HEK293T (cell line): ENCODE measurements around the gene TXNL4B.

Experiments
- CTCF ChIA-PET: fragments of 350-600 bp; formaldehyde crosslinking; extraction: SDS; loops from one replicate; lab custom pipeline; 2021; ENCODE audit warnings: antibody characterized with exemption, inconsistent platforms; lab: Yijun Ruan, JAX
- POLR2A ChIA-PET: fragments of 350-600 bp; formaldehyde crosslinking; extraction: SDS; loops from one replicate; lab custom pipeline; 2020; ENCODE audit warnings: antibody characterized with exemption, inconsistent platforms; lab: Yijun Ruan, JAX
- DNase-seq: peaks from one replicate; pipeline ENCODE4 v3.0.0; 2012; ENCODE audit warnings: mixed read lengths; ENCODE audit errors: extremely low spot score
- ARNT ChIP-seq: fragments of 450-650 bp; IDR thresholded peaks from 2 replicates; pipeline ENCODE4 v1.6.1; 2017; ENCODE audit warnings: mild to moderate bottlenecking
- BHLHE40 ChIP-seq: fragments of 450-650 bp; IDR thresholded peaks from 2 replicates; pipeline ENCODE4 v1.6.1; 2016; ENCODE audit warnings: mild to moderate bottlenecking, moderate library complexity, borderline replicate concordance
- CTBP1 ChIP-seq: fragments of 450-650 bp; IDR thresholded peaks from 2 replicates; pipeline ENCODE4 v1.6.1; 2016; ENCODE audit warnings: borderline replicate concordance
- ELF4 ChIP-seq: fragments of 450-650 bp; IDR thresholded peaks from 2 replicates; pipeline ENCODE4 v1.6.1; 2017; ENCODE audit warnings: antibody characterized with exemption
- FOXA1 ChIP-seq: fragments of 450-650 bp; IDR thresholded peaks from 2 replicates; pipeline ENCODE4 v1.6.1; 2016; ENCODE audit warnings: mild to moderate bottlenecking
- FOXK2 ChIP-seq: fragments of 450-650 bp; IDR thresholded peaks from 2 replicates; pipeline ENCODE4 v1.6.1; 2016; ENCODE audit warnings: mild to moderate bottlenecking
- FOXM1 ChIP-seq: fragments of 450-650 bp; IDR thresholded peaks from 2 replicates; pipeline ENCODE4 v1.6.1; 2017; ENCODE audit warnings: mild to moderate bottlenecking, borderline replicate concordance
- HDGF ChIP-seq: fragments of 450-650 bp; IDR thresholded peaks from 2 replicates; pipeline ENCODE4 v1.6.1; 2017; ENCODE audit warnings: antibody characterized with exemption, borderline replicate concordance
- L3MBTL2 ChIP-seq: fragments of 450-650 bp; conservative IDR thresholded peaks from 2 replicates; pipeline ENCODE4 v1.6.1; 2016; ENCODE audit warnings: mild to moderate bottlenecking
- LEF1 ChIP-seq: fragments of 450-650 bp; IDR thresholded peaks from 2 replicates; pipeline ENCODE4 v1.6.1; 2017; ENCODE audit warnings: mild to moderate bottlenecking, borderline replicate concordance
- NFRKB ChIP-seq: fragments of 450-650 bp; IDR thresholded peaks from 2 replicates; pipeline ENCODE4 v1.6.1; 2016; ENCODE audit warnings: mild to moderate bottlenecking, moderate library complexity
- SP1 ChIP-seq: fragments of 450-650 bp; IDR thresholded peaks from 2 replicates; pipeline ENCODE4 v1.6.1; 2017
- SUZ12 ChIP-seq: fragments of 450-650 bp; IDR thresholded peaks from 2 replicates; pipeline ENCODE4 v1.6.1; 2016; ENCODE audit warnings: mild to moderate bottlenecking
- TARDBP ChIP-seq: fragments of 450-650 bp; IDR thresholded peaks from 2 replicates; pipeline ENCODE4 v1.6.1; 2016
- ZNF384 ChIP-seq: fragments of 450-650 bp; IDR thresholded peaks from 2 replicates; pipeline ENCODE4 v1.6.1; 2016
- TF ChIP-seq, protein P1 (sequence below): fragments of 450-650 bp; IDR thresholded peaks from 2 replicates; pipeline ENCODE4 v1.6.1; 2016

TXNL4B gene

DNA sequence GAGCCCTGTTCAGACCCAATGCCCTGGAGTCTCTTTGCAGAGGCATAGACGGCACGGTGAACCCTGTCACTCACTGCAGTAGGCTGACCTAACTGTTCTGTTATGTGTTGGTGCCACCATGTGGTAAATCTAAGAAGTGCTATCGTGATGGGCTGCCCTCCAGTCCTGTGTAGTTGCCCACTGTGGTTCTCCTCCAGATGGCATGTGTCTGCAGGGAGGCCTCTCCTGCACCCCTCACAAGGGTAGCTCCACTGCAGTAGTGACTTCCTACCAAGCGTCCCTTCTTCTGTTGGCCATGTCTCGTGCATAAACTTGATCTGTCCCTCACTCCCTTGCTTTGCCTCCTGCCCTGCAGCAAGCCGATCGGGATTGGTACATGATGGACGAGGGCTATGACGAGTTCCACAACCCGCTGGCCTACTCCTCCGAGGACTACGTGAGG lies 6.0 kb upstream of the TXNL4B start:
- POLR2A ChIA-PET: no interaction called here
- no peak for TF ChIP-seq NFRKB
- TF ChIP-seq, protein P1, sequence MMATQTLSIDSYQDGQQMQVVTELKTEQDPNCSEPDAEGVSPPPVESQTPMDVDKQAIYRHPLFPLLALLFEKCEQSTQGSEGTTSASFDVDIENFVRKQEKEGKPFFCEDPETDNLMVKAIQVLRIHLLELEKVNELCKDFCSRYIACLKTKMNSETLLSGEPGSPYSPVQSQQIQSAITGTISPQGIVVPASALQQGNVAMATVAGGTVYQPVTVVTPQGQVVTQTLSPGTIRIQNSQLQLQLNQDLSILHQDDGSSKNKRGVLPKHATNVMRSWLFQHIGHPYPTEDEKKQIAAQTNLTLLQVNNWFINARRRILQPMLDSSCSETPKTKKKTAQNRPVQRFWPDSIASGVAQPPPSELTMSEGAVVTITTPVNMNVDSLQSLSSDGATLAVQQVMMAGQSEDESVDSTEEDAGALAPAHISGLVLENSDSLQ: peak; percentile 93
- CTCF ChIA-PET: interaction anchor here (1.3 kb wide), 1 partner anchor 28 kb away, joined by 3 read pairs; no protein-coding TSS in a partner anchor
- peak; percentile 70 for DNase-seq

GRCh38 chr16:72098936-72099335 lies 5.5 kb upstream of the TXNL4B start:
- POLR2A ChIA-PET: no interaction called here

DNA sequence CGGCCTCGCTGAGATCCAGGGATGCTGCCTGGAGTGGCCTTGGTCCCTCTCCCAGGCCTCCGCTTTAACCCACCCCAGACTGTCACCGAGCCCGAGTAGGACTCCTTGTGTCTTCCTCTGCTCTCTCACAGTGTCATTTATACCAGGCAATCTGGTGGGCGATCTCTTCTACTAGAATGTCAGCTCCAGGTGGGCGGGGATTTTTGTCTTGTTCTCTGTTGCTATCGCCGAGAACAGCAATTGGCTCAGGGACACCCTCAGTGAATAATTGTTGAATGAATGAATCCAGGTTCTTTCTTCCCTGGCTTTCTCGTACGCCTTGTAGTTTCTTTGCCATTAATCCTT lies 818 bp upstream of the TXNL4B start:
- no peak for DNase-seq
- POLR2A ChIA-PET: interaction anchor here (1.3 to 2.1 kb wide), 2 partner anchors 10 to 17 kb away, joined by 3 to 12 read pairs; no protein-coding TSS in a partner anchor
- CTCF ChIA-PET: interaction anchor here (1.5 kb wide), 1 partner anchor 27 kb away, joined by 4 read pairs; no protein-coding TSS in a partner anchor
- TF ChIP-seq ELF4 (no peak), HDGF (no peak), ZNF384 (no peak), FOXK2 (no peak), CTBP1 (no peak), NFRKB (no peak), FOXA1 (no peak), ARNT (no peak), LEF1 (no peak), SP1 (no peak), BHLHE40 (no peak), L3MBTL2 (no peak), FOXM1 (no peak), TARDBP (no peak), SUZ12 (no peak)
- TF ChIP-seq, protein P1: no peak

More at GRCh38 chr16:72098936-72099335, 5.5 kb upstream of the TXNL4B start:
- no peak for DNase-seq
- CTCF ChIA-PET: interaction anchor here (1.3 kb wide), 1 partner anchor 28 kb away, joined by 3 read pairs; no protein-coding TSS in a partner anchor
- TF ChIP-seq ZNF384: no peak
- TF ChIP-seq, protein P1: no peak
- TF ChIP-seq SUZ12: no peak
- no peak for TF ChIP-seq BHLHE40

DNA sequence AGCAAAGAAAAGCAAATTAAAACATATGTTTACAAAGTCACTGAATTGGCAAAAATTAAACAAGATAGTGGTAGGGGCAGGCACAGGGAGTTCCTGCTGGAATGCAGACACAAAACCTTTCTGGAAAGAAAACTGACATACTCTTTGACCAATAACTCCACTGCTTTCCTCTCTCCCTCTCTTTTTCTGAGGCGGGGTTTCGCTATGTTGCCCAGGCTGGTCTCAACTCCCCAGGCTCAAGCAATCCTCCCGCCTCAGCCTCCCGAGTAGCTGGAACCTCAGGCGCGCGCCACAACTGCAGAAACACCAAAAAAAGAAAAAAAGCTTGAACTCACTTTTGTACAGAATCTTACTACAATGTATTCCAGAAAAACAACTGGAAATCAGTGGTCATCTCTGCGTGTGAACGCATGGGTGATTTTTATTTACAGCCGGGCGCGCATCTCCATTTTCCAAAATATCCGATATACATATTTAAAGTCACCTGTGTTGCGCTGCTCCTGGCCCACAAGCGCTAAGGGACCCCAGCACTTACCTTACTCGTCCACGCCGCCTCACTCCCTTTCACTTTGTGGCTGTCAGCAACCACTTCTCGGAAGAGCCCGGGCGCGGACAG lies 480 bp downstream of the TXNL4B start:
- CTCF ChIA-PET: no interaction called here
- peak; percentile 35 for DNase-seq
- no peak for TF ChIP-seq ZNF384
- no peak for TF ChIP-seq BHLHE40
- TF ChIP-seq, protein P1: peak; percentile 94
- POLR2A ChIA-PET: interaction anchor here (0.7 to 2.1 kb wide), 9 partner anchors 9 to 210 kb away, joined by 3 to 12 read pairs (median 4); partner anchors contain the start of gene ZNF821

GRCh38 chr16:72091217-72091616 lies 2.2 kb downstream of the TXNL4B start:
- ChIA-PET CTCF (no interaction called here), POLR2A (no interaction called here)
- DNase-seq: no peak
- no peak for TF ChIP-seq LEF1
- no peak for TF ChIP-seq FOXA1
- no peak for TF ChIP-seq SP1
- no peak for TF ChIP-seq SUZ12
- no peak for TF ChIP-seq ELF4
- TF ChIP-seq FOXM1: no peak
- TF ChIP-seq NFRKB: no peak
- TF ChIP-seq FOXK2: no peak
- no peak for TF ChIP-seq ARNT
- no peak for TF ChIP-seq TARDBP
- TF ChIP-seq CTBP1: no peak
- TF ChIP-seq HDGF: no peak
- TF ChIP-seq, protein P1: no peak
- no peak for TF ChIP-seq ZNF384
- no peak for TF ChIP-seq BHLHE40
- no peak for TF ChIP-seq L3MBTL2

- no peak for DNase-seq
- POLR2A ChIA-PET: no interaction called here
- CTCF ChIA-PET: no interaction called here
- TF ChIP-seq ZNF384: no peak
- TF ChIP-seq FOXA1: no peak
- TF ChIP-seq ARNT: no peak
- no peak for TF ChIP-seq L3MBTL2
- no peak for TF ChIP-seq SUZ12
Observed at GRCh38 chr16:72085002-72085401, 8.4 kb downstream of the TXNL4B start.
